CD8-positive, alpha-beta memory T cell (primary cell): ENCODE results near the gene ZFYVE21. TPM values are rescaled to one million over a fixed set of nuclear protein-coding genes. Genes with fewer than 3 reads are reported as not detected.

Experiments
- CTCF ChIA-PET: fragments of 350-600 bp; sonication (Branson Sonifier 250); formaldehyde crosslinking; loops from one replicate; lab custom pipeline; 2021; ENCODE audit warnings: antibody characterized with exemption; lab: Charles Lee
- POLR2A ChIA-PET: fragments of 350-600 bp; sonication (Branson Sonifier 250); formaldehyde crosslinking; loops from one replicate; lab custom pipeline; 2021; ENCODE audit warnings: antibody characterized with exemption; lab: Charles Lee
- DNase-seq, 5 donors: peaks; one replicate each; pipeline versions ENCODE4 v3.0.0 to v3.0.0-alpha.2; 2020 to 2022; ENCODE audit warnings: mixed read lengths in 1 of 5
- H3K27ac ChIP-seq: one replicate; pipeline ENCODE4 v1.7.0; 2013; ENCODE audit warnings: low read depth, mild to moderate bottlenecking, low read length, moderate library complexity
- H3K27me3 ChIP-seq: 2 replicates; pipeline ENCODE4 v1.7.0; 2013; ENCODE audit warnings: low read length, mild to moderate bottlenecking; ENCODE audit not compliant: insufficient read depth, poor library complexity, severe bottlenecking
- H3K36me3 ChIP-seq: 2 replicates; pipeline ENCODE4 v1.7.0; 2013; ENCODE audit warnings: mild to moderate bottlenecking, low read length, moderate library complexity; ENCODE audit not compliant: insufficient read depth
- H3K4me1 ChIP-seq: 2 replicates; pipeline ENCODE4 v1.7.0; 2013; ENCODE audit warnings: mild to moderate bottlenecking, low read length, moderate library complexity; ENCODE audit not compliant: insufficient read depth
- H3K4me3 ChIP-seq: 2 replicates; pipeline ENCODE4 v1.7.0; 2013; ENCODE audit warnings: mild to moderate bottlenecking, low read length
- H3K9me3 ChIP-seq: 2 replicates; pipeline ENCODE4 v1.7.0; 2013; ENCODE audit warnings: mild to moderate bottlenecking, low read length
- H3K27ac Mint-ChIP-seq, 8 donors: one replicate each; pipeline ENCODE4 v1.8.0; 2020 to 2021; ENCODE audit warnings: mixed read lengths in 8 of 8, mild to moderate bottlenecking in 6 of 8, inconsistent platforms in 3 of 8, moderate library complexity in 3 of 8
- H3K27me3 Mint-ChIP-seq, 2 donors: one replicate each; pipeline ENCODE4 v1.8.0; 2020 to 2021; ENCODE audit warnings: mixed read lengths in 2 of 2, mild to moderate bottlenecking in 1 of 2, moderate library complexity in 1 of 2
- H3K36me3 Mint-ChIP-seq, 3 donors: one replicate each; pipeline ENCODE4 v1.8.0; 2020 to 2021; ENCODE audit warnings: mixed read lengths in 3 of 3, inconsistent platforms in 1 of 3, mild to moderate bottlenecking in 1 of 3
- H3K4me1 Mint-ChIP-seq, 3 donors: one replicate each; pipeline ENCODE4 v1.8.0; 2020 to 2021; ENCODE audit warnings: mixed read lengths in 3 of 3, inconsistent platforms in 1 of 3, mild to moderate bottlenecking in 1 of 3
- H3K4me3 Mint-ChIP-seq, 7 donors: one replicate each; pipeline ENCODE4 v1.8.0; 2020 to 2021; ENCODE audit warnings: mixed read lengths in 7 of 7, mild to moderate bottlenecking in 6 of 7, moderate library complexity in 4 of 7, inconsistent platforms in 2 of 7
- H3K9me3 Mint-ChIP-seq, 5 donors: one replicate each; pipeline ENCODE4 v1.8.0; 2020 to 2022; ENCODE audit warnings: mixed read lengths in 5 of 5, mild to moderate bottlenecking in 3 of 5, moderate library complexity in 2 of 5, inconsistent platforms in 1 of 5
- polyA plus RNA-seq: library from polyadenylated mRNA; unstranded; fragments of 300-500 nt; fragmentation: Illumina TruSeq; gene quantifications from one replicate; pipeline ENCODE4 v1.2.3, GENCODE V29; 2021
- total RNA-seq, 2 experiments: library from RNA; stranded (reverse); gene quantifications; one replicate each; pipeline ENCODE4 v1.2.3, GENCODE V29; 2021

The ZFYVE21 gene
- total RNA-seq (10 to 100 TPM; 15.1 to 18.1 TPM), polyA plus RNA-seq (15.9 TPM)

DNA sequence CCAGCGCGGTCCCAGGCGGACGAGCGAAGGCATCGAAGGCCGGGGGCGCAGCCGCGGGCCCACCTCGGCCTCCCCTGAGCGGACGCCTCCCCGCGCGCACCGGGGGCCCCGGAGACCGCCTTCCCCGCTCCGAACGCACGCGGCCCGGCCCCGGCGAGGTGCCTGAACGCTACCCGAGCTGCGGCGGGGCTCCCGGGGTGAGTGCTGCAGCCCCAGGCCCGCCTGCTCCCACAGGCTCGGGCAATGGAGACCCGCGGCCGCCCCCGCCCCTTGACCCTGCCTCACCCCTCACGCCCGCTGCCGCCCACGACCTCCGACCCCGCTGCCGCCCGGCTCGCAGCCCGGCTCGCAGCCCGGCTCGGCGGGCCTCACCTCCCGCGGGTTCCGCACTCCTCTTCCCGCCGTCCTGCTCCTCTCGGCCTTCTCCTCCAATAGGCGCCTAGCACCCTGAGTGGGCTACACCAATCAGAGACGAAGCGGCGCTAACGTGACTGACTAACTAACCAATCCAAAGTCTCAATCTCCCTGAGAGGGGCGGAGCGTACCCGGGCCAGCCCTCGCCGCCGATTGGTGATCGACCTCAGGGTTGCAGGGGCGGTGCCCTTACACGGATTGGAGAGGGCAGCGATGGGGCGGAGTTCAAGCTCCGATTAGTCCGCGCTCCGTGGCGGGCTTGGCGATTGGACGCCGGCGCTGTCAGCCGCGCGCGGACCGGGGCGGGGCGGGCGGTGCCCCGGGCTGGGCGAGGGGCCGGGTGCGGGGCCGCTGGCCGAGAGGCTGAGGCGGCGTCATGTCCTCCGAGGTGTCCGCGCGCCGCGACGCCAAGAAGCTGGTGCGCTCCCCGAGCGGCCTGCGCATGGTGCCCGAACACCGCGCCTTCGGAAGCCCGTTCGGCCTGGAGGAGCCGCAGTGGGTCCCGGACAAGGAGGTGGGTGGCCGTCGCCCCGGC, at the start of gene ZFYVE21, which contains the start of gene XRCC3:
ZFYVE21 (plus strand) TSS at position 759 of the 949 bp plus-strand sequence; CDS start at position 791, 32 bp downstream.
XRCC3 (minus strand) TSS at position 400 of the 949 bp plus-strand sequence. CDS start 4,364 bp downstream, outside the sequence.
- POLR2A ChIA-PET = interaction anchor here (0.6 to 1.0 kb wide), 2 partner anchors 87 to 108 kb away, joined by 3 to 4 read pairs; partner anchors contain the start of gene KLC1
- Histone ChIP-seq H3K4me3 (peak within 1 kb of the TSS; percentile 47), H3K27me3 (no peaks in the 10 kb centered on the region), H3K9me3 (no peaks in the 10 kb centered on the region), H3K4me1 (peaks cover 19% of the 10 kb centered on the region), H3K27ac (peak within 1 kb of the TSS; percentile 38), H3K36me3 (no peaks in the 10 kb centered on the region)
- DNase-seq = peak; percentile 98 to 100 (median 100)
- Mint-ChIP-seq H3K27me3 (peaks cover 0 to 2% of the 10 kb centered on the region in 2 donors), H3K27ac (peak within 1 kb of the TSS in 7 of 8 donors; percentile 65 to 92 (median 84)), H3K4me1 (peaks cover 26 to 69% (median 46%) of the 10 kb centered on the region in 3 donors), H3K4me3 (peak within 1 kb of the TSS; percentile 90 to 97 (median 92)), H3K9me3 (no peaks in the 10 kb centered on the region), H3K36me3 (peaks cover 0 to 4% (median 0%) of the 10 kb centered on the region in 3 donors)
- CTCF ChIA-PET = interaction anchor here (1.6 kb wide), 1 partner anchor 31 kb away, joined by 3 read pairs; no protein-coding TSS in a partner anchor

DNA sequence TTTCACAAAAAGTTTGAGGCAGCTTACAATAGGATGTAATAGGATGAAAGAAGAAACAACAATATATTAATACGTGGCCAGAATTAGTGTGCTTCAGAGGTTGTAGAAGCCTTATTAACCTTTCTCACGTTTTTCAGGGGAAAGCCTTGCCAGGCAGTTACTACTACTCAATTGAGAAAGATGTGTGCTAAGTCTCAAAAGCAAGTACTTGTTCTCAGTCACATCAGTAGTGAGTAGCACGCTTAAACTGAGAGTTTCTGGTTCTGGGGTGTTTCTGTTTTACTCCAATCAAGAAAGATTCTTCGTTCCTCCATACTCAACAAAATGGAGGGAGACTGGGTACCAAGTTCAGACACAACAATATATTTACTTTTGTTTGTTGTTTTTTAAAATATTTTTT, 47.9 kb upstream of the ZFYVE21 start:
- no peaks in the 10 kb centered on the region for H3K27me3 ChIP-seq
- Mint-ChIP-seq H3K9me3 (no peaks in the 10 kb centered on the region), H3K4me3 (no peak overlapping the region), H3K36me3 (peaks cover 5 to 78% (median 20%) of the 10 kb centered on the region in 3 donors), H3K4me1 (peaks cover 0 to 3% (median 0%) of the 10 kb centered on the region in 3 donors), H3K27me3 (no peaks in the 10 kb centered on the region), H3K27ac (no peak overlapping the region)
- no peaks in the 10 kb centered on the region for H3K4me1 ChIP-seq
- ChIA-PET CTCF (no interaction called here), POLR2A (no interaction called here)
- no peaks in the 10 kb centered on the region for H3K9me3 ChIP-seq
- no peak overlapping the region for H3K4me3 ChIP-seq
- no peak overlapping the region for H3K27ac ChIP-seq
- peaks cover 24% of the 10 kb centered on the region for H3K36me3 ChIP-seq
- no peak for DNase-seq

DNA sequence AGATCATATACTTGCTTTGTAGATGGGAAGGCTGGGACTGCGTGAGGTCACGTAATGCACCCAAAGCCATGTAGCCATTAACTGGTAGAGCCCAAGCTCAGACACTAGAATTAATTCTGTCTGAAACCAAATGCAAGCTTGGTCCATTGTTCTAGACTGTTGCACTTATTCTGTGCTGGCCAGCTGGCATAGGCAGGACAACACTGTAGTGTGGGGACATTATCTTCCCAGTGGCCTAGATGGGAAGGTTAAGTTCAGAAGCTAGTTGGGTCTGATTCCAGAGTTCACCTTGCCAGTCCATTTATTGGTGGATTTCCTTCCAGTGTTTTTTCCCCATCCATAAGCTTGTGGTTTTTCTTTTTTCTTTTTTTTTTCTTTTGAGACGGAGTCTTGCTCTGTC, 47.5 kb upstream of the ZFYVE21 start:
- Histone ChIP-seq H3K4me3 (no peak overlapping the region), H3K27me3 (no peaks in the 10 kb centered on the region), H3K4me1 (no peaks in the 10 kb centered on the region), H3K36me3 (peaks cover 27% of the 10 kb centered on the region), H3K9me3 (no peaks in the 10 kb centered on the region), H3K27ac (no peak overlapping the region)
- H3K27ac Mint-ChIP-seq = no peak overlapping the region
- peaks cover 8 to 79% (median 24%) of the 10 kb centered on the region in 3 donors for H3K36me3 Mint-ChIP-seq
- H3K4me1 Mint-ChIP-seq = peaks cover 0 to 3% (median 0%) of the 10 kb centered on the region in 3 donors
- H3K9me3 Mint-ChIP-seq = no peaks in the 10 kb centered on the region
- no peak for DNase-seq
- H3K4me3 Mint-ChIP-seq = no peak overlapping the region
- no peaks in the 10 kb centered on the region for H3K27me3 Mint-ChIP-seq
- ChIA-PET POLR2A (no interaction called here), CTCF (no interaction called here)

DNA sequence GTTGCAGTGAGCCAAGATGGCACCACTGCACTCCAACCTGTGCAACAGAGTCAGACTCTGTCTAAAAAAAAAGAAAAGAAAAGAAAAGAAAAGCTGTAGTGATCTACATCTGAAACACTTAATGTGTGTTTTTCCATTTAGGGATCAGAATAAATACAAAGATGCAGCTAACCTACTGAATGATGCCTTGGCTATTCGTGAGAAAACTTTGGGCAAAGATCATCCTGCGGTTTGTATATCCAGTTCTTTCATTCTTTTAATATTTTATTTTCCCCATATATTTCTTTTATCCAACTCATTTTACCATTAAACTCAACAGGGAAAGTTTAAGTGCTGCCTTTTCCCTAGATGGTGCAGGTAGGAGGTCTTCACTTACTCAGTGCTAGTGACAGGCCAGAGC, 46.2 kb upstream of the ZFYVE21 start:
- Histone ChIP-seq H3K27me3 (no peaks in the 10 kb centered on the region), H3K4me1 (no peaks in the 10 kb centered on the region), H3K27ac (no peak overlapping the region), H3K9me3 (no peaks in the 10 kb centered on the region), H3K4me3 (no peak overlapping the region), H3K36me3 (peaks cover 30% of the 10 kb centered on the region)
- Mint-ChIP-seq H3K4me3 (no peak overlapping the region), H3K27ac (no peak overlapping the region), H3K4me1 (peaks cover 0 to 3% (median 0%) of the 10 kb centered on the region in 3 donors), H3K36me3 (peaks cover 8 to 77% (median 27%) of the 10 kb centered on the region in 3 donors), H3K27me3 (no peaks in the 10 kb centered on the region), H3K9me3 (no peaks in the 10 kb centered on the region)
- ChIA-PET POLR2A (no interaction called here), CTCF (no interaction called here)
- DNase-seq = no peak

DNA sequence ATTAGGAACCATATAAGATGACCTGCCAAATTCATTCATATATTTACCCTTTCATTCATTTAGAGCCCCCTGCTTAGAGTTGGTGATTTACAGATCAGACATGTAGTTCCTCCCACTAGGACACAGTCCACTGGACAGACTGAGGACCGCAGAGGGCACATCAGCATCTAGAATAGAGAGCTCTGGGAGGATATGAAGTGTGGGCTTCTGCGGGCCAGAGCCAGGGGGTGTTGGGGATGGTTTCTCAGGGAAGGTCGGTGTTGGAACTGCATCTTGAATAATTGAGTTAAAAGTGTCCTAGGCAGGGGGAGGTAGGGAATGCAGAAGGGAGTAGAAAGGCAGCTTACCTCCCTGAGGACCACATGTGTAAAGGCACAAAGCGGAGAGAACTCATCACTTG, 43.7 kb upstream of the ZFYVE21 start:
- DNase-seq = no peak
- Histone ChIP-seq H3K27ac (no peak overlapping the region), H3K36me3 (peaks cover 51% of the 10 kb centered on the region), H3K9me3 (no peaks in the 10 kb centered on the region), H3K4me1 (no peaks in the 10 kb centered on the region), H3K4me3 (no peak overlapping the region), H3K27me3 (no peaks in the 10 kb centered on the region)
- CTCF ChIA-PET = no interaction called here
- Mint-ChIP-seq H3K27me3 (no peaks in the 10 kb centered on the region), H3K4me3 (no peak overlapping the region), H3K4me1 (no peaks in the 10 kb centered on the region), H3K27ac (no peak overlapping the region), H3K36me3 (peaks cover 12 to 79% (median 35%) of the 10 kb centered on the region in 3 donors), H3K9me3 (no peaks in the 10 kb centered on the region)
- POLR2A ChIA-PET = no interaction called here

DNA sequence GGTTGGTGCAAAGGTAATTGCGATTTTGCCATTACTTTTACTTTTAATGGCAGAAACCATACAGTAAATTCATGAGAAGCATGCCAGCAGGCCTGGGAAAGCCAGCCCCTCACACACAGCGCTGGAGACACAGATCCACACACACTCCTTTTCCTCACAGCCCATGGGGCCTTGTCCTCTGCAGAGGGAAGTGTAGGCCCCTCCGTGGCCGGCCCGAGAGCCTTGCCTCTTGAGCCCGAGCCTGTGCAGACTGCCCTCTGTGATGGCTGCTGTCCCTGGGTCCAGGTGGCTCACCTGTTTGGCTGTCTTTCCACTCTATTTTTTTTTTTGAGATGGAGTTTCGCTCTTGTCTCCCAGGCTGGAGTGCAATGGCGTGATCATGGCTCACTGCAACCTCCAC, 39.7 kb upstream of the ZFYVE21 start:
- Mint-ChIP-seq H3K36me3 (peaks cover 8 to 86% (median 37%) of the 10 kb centered on the region in 3 donors), H3K4me1 (peaks cover 0 to 3% (median 0%) of the 10 kb centered on the region in 3 donors)
- POLR2A ChIA-PET = no interaction called here

DNA sequence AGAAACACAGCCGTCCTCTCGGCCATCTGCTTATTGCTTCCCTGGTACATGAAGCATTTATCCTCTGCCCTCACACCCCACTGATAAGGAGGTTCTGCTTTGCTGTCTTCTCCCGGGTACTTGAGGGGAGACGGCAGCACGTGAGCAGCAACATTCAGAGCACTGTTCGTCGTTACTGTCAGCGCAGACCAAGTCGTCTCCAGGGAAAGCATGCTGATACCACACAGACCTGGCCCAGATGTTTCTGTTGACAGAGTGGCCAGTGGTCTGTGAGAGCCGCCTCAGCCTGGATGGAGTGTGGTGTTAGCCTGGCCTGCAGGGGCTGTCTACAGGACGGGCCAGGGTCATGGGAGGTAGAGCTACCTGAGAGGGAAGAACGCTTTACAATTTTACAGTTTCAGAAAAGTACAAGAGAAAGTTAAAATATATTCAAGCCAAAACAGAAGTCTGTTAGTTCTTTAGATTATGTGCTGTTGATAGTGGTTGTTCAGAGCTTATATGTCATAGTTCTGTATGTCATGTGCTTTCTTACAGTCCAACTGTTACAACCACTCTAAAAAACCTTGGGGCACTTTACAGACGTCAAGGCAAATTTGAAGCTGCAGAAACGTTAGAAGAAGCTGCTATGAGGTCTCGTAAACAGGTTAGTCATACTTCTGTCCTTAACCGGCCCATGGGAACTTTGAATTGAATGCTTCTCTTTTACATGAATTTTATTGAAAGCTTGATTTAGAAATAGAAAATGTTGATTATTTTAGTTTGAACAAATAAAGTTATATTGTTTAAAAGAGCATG, 38.5 kb upstream of the ZFYVE21 start:
- no peaks in the 10 kb centered on the region for H3K27me3 Mint-ChIP-seq
- peaks cover 72% of the 10 kb centered on the region for H3K36me3 ChIP-seq
- H3K4me1 Mint-ChIP-seq = peaks cover 0 to 3% (median 0%) of the 10 kb centered on the region in 3 donors
- no peak overlapping the region for H3K4me3 Mint-ChIP-seq
- no peaks in the 10 kb centered on the region for H3K27me3 ChIP-seq
- H3K27ac ChIP-seq = no peak overlapping the region
- no peaks in the 10 kb centered on the region for H3K9me3 ChIP-seq
- peak overlapping the region in 3 of 8 donors; percentile 18 to 92 (median 22) for H3K27ac Mint-ChIP-seq
- H3K4me1 ChIP-seq = no peaks in the 10 kb centered on the region
- no peak overlapping the region for H3K4me3 ChIP-seq
- POLR2A ChIA-PET = interaction anchor here (0.7 kb wide), 1 partner anchor 897 kb away, joined by 5 read pairs; no protein-coding TSS in a partner anchor
- H3K9me3 Mint-ChIP-seq = no peaks in the 10 kb centered on the region
- CTCF ChIA-PET = interaction anchor here (1.4 kb wide), 1 partner anchor 25 kb away, joined by 4 read pairs; no protein-coding TSS in a partner anchor
- H3K36me3 Mint-ChIP-seq = peaks cover 8 to 86% (median 33%) of the 10 kb centered on the region in 3 donors
- DNase-seq = no peak

More for the DNA sequence above, 39.7 kb upstream of the ZFYVE21 start:
- no peaks in the 10 kb centered on the region for H3K27me3 ChIP-seq
- no peaks in the 10 kb centered on the region for H3K9me3 Mint-ChIP-seq
- DNase-seq = no peak
- H3K4me3 ChIP-seq = no peak overlapping the region
- no peak overlapping the region for H3K27ac ChIP-seq
- H3K9me3 ChIP-seq = no peaks in the 10 kb centered on the region
- no peak overlapping the region for H3K4me3 Mint-ChIP-seq
- peak overlapping the region in 2 of 8 donors; percentile 18 to 43 for H3K27ac Mint-ChIP-seq
- peaks cover 69% of the 10 kb centered on the region for H3K36me3 ChIP-seq
- H3K4me1 ChIP-seq = no peaks in the 10 kb centered on the region
- no peaks in the 10 kb centered on the region for H3K27me3 Mint-ChIP-seq
- CTCF ChIA-PET = interaction anchor here (1.4 kb wide), 1 partner anchor 27 kb away, joined by 4 read pairs; no protein-coding TSS in a partner anchor
